GM23248 (cell line): ENCODE data around the gene SCCPDH.

Experiments
- EZH2 ChIP-seq: fragments of 200-600 bp; sonication (generic); IDR thresholded peaks from 2 replicates; pipeline ENCODE4 v1.6.1; 2018; ENCODE audit warnings: antibody characterized with exemption, mild to moderate bottlenecking; ENCODE audit not compliant: insufficient read depth, poor library complexity, severe bottlenecking
- EZH2phosphoT487 ChIP-seq: fragments of 200-600 bp; sonication (generic); IDR thresholded peaks from 2 replicates; pipeline ENCODE4 v1.6.1; 2018; ENCODE audit warnings: antibody characterized with exemption, moderate library complexity, mild to moderate bottlenecking, low read depth; ENCODE audit not compliant: insufficient read depth

GRCh38 chr1:246709835-246710234 lies 14.4 kb upstream of the SCCPDH start:
- no peak for TF ChIP-seq EZH2
- no peak for TF ChIP-seq EZH2phosphoT487
